ENCODE data around the gene REPS1.
A peak's percentile ranks its signal among the peaks of the same experiment; 100 is the strongest.
"Not testable (repeated sequence)": the region's sequence is repeated elsewhere in the genome, so short reads cannot be mapped to it uniquely, and the experiment has no call there.

REPS1 gene

DNA sequence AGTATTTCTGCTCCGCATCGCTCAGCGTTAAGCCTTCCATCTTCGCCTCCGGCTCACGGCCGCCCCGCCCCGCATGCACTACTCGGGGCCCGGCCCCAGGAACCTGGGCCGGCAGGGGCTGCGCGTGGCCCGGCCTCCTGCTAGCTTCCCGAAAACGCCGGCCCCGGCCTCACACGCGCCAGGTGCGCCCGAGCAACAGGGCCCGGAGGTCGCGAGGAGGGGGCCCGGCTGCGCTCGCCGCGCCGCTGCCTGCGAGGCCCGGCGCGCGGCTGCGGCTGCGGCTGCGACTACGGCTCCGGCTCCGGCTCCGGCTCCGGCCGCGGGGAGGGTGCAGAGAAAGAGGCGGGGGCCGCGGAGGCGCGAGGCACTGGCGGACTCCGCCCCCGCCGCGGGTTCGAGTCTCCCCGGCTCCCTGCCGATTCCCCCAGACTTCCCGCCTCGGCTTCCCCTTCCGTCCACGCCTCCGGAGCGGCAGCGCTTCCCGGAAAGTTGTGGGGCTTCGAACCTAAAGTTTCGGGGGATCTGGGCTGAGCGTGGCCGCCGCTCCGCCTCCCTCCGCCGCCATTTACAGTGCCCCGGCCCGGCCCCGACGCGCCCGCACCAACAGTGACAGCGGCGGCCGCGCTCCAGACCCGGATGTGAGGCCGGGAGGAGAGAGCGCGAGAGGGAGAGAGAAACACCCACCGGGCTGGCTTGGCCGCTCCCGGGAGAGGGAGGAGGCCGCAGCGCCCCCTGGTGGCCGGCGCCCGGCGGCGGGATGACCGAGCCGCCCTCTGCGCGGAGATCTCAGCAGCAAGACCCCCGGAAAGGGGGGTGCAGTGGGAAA lies at the start of gene REPS1:
Gene REPS1, minus strand, starts transcription at position 611 of the 826 bp plus-strand sequence. Its CDS starts 571 bp downstream, at position 40.
- DNase-seq = peak; percentile 78

DNA sequence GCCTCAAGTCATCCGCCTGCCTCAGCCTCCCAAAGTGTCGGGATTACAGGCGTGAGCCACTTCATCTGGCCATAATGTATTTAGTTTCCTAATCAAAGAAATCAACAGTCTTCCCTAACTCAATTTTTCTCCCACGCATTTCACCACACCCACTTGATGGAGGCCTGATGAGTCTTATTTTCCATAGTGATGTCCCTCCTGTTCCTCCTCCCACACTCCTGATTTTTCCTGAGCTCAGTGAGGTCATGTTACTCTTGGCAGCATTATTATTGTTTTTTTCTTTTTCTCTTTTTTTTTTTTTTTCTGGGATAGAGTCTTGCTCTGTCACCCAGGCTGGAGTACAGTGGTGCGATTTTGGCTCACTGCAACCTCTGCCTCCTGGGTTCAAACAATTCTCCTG lies 49.4 kb upstream of the REPS1 start:
- no peak for DNase-seq

DNA sequence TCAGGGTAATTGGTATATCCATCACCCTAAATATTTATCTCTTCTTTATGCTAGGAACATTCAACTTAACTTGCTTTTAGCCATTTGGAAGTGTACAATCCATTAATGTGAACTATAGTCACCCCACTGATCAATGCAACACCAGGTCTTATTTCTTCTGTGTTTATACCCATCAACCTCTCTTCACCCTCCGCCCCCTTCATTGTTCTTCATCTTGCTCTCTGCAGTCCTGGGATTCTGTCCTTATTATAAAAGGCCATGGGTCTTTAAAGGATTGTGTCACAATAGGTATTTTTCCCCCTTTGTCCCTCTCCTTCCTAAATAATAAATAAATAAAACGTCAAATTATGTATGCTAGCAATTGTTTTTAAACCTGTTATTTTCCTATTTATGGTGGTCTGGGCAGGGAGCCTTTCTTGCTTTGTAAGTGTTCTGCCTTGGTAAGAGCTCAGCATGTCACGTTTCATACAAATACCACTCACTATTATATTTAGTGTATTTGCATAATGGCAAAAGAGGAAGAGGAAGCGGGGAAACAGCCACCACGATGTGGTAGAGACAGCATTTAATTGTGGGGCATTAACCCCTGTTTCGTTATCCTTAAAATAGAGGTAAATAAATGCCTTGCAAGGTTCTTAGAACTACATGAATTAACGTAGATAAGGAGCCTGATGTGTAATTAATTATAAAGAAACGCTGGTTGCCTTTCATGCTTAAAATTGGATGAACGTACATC lies 42.3 kb upstream of the REPS1 start:
- no peak for DNase-seq

DNA sequence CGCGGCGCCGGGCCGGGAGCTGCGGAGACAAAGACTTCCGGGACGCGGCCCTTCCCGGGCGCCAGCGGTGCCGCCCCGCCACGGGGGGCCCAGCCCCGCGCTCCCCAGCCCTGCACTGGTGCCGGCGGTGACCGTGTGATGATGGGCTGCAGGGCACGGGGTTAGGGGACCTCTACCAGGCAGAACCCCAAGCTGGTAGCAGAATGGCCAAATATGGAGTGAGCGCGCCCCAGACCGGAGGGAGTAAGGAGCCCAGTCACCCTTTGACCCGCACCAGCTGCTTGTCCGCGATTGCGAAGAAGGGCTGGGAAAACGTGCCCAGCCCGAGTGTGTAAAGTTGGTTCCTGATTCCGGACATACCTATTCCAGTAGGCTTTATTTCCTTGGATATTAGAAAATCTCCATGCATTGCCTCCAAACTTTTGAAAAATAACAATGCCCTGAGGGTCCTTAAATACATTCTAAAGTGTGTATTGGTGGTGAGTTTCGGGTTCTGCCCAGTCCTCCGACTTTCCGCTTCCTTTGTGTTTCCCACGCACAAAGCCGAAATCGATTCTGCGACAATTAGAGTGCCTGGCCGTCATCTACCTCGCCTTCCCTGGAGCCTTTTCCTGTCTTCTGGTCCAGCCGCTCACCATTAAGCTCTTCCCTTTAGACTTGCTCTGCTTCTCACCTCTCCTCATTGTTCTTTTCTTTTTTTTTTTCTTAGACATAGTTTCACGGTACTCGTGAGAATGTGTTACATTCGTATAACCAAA lies 41.6 kb upstream of the REPS1 start:
- peak; percentile 55 for DNase-seq

DNA sequence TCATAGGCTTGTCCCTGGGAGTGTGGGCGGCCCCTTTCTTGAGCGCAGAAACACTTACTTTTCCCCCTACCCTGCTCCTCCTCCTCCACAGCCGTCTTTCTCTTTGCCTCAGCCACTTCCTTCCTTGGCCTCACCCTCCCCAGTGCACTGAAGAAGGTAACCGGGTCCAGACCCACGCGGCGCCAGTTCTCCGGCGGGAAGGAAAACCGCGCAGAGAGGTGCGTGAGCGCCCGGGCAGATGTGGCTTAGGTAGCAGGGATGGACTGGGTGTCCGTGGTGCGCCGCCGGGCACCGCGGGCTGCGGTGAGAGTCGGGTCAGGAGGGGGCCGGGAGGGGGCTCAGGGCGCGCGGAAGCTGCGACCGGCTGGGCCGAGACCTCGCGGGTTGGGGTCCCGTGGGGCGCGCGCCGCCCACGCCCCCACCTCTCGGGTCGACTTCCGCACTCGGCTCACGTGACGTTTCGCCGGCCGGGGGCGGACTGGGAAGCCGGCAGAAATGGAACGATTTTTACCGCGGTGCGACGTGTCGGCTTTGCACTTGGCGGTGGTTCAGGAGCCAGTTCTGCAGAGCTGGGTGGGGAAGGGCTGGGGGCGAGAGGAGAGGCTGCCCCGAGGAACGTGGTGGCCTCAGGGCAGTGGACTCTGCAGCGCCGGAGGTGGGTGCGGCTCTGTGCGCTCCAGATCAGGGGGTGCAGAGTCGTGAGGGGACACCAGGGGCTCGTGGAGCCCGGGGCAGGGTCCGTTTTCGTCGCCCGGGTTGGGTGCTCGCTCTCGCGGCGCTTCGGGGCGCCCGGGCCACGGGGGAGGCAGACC lies 40.8 kb upstream of the REPS1 start, which contains the start of gene ABRACL:
Gene ABRACL, plus strand, starts transcription at position 88 of the 812 bp plus-strand sequence. CDS start 5,416 bp downstream, outside the sequence.
- peak; percentile 35 for DNase-seq

GRCh38 chr6:139028215-139028657 lies 40.2 kb upstream of the REPS1 start:
- DNase-seq = no peak

DNA sequence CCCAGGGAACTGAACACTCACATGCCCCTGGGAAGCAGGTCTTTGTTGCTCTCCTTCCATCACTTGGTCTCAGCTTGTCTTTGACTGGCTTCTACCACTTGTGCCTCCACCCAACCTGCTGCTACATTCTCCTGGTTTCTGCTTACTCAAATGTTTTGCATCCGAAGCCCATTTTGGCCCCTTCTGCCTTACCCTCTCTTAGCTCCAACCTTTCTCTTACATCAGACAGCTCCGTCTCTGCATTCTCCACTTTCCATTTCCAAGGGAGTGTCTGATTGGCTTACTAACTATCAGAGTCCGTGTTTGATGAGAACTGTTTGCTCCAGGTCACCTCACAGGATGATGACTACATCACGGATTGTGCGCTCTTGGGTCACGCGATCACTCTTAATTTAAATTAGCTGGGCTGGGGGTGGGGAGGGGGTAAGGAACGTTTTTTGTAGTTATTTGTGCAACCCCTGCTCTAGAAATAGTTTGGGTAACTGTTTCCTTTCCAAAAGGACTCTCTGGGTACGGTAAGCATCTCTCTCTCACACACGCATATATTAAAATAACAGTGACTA lies 39.6 kb upstream of the REPS1 start:
- peak; percentile 67 for DNase-seq

- DNase-seq = not testable (repeated sequence)
Measured at GRCh38 chr6:139025416-139025815, 37.4 kb upstream of the REPS1 start.

DNA sequence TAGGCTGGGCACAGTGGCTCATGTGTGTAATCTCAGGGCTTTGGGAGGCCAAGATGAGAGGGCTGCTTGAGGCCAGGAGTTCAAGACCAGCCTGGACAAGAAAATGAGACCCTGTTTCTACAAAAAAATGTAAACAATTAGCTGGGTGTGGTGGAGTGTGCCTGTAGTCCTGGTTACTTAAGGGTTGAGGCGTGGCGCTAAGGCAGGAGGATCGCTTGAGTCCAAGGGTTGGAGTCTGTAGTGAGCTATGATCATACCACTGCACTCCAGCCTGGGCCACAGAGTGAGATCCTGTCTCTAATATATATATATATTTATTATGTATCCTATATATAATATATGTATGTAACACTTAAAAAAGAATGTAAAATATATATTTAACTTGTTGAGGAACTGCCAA lies 32.6 kb upstream of the REPS1 start:
- DNase-seq = no peak

DNA sequence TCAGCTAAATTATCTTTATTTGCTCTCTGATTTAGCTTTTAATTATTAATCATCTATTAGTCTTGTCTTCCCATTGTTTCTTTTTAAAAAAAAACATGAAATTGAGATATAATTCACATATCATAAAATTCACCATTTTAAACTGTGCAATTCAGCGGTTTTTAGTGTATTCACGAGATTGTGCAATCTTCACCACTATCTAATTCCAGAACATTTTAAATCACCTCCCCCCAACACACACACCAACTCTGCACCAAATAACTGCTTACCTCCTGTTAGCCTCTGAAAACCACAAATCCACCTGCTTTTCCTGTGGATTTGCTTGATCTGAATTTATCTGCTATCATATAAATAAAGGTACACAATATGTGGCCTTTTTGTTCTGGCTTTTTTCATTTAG lies 31.7 kb upstream of the REPS1 start:
- DNase-seq = no peak

- no peak for DNase-seq
Measured at GRCh38 chr6:139017227-139017626, 29.2 kb upstream of the REPS1 start.

DNA sequence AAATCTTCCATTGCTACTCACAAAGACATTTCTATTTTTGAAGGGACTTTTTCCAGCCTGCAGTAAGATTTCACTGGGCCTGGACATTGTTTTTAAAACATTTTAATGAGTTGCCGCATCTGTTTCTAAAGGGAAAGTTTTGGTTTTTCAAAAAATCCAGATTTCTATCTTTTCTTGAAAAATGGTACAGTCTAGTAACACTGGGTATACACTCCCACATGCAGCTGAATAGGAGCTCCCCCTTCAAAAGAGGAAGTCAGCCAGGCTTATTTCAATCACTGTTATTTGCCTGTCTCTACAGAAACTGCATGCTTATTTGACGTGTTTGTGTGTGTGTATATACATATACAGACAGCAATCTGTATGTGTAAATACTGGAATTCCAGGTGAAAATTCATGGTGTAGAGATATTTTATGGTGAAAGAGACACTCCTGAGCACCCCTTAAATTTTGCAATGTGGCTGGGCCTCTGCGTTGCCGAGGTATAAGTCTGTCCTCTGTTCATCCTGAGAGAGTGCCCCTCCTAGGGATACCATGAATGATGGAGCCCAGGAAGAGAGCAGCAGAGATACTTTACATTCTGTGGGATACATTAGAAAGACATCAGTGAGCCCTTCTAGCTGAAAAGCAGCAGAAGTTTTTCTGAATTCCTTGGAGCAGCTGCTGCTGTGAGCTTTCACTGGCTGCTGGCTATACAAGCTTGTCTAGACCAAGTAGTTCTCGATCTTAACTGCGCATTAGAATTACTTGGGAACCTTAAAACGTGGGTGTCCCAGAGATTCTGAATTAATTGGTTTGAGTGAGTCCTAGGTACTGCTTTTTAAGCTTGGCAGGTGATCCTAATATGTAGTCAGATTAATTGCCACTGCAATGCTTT lies 28.5 kb upstream of the REPS1 start:
- no peak for DNase-seq

- no peak for DNase-seq
Measured at GRCh38 chr6:139014945-139015344, 26.9 kb upstream of the REPS1 start.

DNA sequence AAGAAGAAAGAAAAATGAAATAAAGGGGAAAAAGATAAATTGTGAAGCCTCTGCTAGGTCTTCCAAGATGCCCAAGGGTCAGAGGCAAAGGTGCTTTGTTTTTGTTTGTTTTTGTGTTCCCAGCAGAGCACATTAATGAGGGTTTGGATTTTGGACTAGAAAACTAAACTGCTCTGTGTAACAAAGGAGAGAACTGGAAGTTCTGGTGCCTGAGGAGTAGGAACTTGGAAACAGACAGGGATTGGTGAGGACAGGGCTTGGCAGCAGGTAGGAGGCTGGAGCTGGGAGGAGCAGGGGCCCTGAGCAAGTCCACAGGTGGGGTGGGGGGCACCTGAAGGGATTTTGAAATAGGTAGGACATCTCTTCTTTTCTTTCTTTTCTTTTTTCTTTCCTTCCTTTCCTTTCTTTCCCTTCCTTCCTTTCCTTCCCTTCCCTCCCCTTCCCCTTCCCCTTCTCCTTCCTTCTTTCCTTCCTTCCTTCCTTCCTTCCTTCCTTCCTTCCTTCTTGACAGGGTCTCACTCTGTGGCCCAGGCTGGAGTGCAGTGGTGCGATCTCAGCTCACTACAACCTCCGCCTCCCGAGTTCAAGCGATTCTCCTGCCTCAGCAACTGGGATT lies 25.2 kb upstream of the REPS1 start:
- DNase-seq = no peak

DNA sequence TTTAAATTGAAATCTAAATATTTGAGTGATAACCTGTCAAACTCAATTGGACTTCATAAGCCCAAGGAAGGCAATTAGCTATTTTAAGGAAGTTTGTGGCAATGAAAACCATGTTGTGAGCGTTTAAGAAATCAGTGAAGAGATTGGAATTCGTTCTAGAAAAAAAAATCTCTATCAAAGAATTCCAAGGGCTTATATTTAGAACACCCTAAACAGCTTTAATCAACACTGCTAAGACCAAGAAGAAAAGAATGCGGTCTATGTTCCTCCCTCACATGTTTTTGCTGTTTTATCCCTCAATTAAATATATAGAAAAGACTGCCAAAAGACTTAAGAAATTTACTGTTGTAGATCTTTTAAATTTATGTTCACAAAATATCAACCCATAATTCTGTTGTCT lies 23.9 kb upstream of the REPS1 start:
- DNase-seq = no peak

DNA sequence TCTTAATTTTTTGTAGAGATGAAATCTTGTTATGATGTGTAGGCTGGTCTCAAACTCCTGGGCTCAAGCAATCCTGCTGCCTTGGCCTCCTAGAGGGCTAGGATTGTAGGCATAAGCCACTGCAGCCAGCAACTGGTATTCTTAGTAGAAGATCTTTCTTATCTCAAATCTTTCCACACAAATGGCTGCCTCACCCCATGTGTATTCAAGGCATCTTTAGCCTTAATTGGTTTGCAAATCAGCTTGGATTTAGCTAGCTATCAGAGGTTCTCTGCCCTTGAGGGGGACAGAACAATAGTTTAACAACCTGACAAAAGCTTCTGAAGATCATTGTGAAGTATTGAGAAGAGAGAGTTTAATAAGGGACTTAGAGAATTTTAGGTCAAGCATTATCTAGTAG lies 22.6 kb upstream of the REPS1 start:
- no peak for DNase-seq

DNA sequence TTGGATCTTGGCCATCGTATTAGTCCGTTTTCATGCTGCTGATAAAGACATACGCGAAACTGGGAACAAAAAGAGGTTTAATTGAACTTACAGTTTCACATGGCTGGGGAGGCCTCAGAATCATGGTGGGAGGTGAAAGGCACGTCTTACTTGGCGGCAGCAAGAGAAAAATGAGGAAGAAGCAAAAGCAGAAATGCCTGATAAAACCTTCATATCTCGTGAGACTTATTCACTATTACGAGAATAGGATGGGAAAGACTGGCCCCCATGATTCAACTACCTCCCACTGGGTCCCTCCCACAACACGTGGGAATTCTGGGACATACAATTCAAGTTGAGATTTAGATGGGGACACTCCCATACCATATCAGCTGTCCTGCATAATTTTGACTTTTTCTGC lies 20.1 kb upstream of the REPS1 start:
- DNase-seq = no peak

GRCh38 chr6:139007428-139007827 lies 19.4 kb upstream of the REPS1 start:
- no peak for DNase-seq

- no peak for DNase-seq
Measured at GRCh38 chr6:139006477-139006876, 18.4 kb upstream of the REPS1 start.

- DNase-seq = no peak
Measured at GRCh38 chr6:139003751-139004150, 15.7 kb upstream of the REPS1 start.
